Measurements from ENCODE around the gene CCL3. TPM values are rescaled to one million over a fixed set of nuclear protein-coding genes. Genes with fewer than 3 reads are reported as not detected.

CCL3 gene
- polyA plus RNA-seq, 1 donor from 2014 or later: not detected

GRCh38 chr17:36074365-36074764 lies 15.6 kb downstream of the CCL3 start:
- Histone ChIP-seq H3K4me2 (ENCODE audit: low read length) (no peak overlapping the region), H3K9me3 (ENCODE audit: low read length) (no peaks in the 10 kb centered on the region), H3K79me2 (replicated peaks; ENCODE audit: insufficient read depth, low read length) (no peaks in the 10 kb centered on the region), H3K27ac (ENCODE audit: low read length) (no peak overlapping the region), H2AFZ (ENCODE audit: low read depth, low read length) (no peak overlapping the region), H3K27me3 (ENCODE audit: insufficient read depth, low read depth, low read length) (no peaks in the 10 kb centered on the region), H3K4me3 (ENCODE audit: low read length) (no peak overlapping the region), H4K20me1 (ENCODE audit: insufficient read depth) (no peaks in the 10 kb centered on the region), H3K9me2 (ENCODE audit: insufficient read depth, low read length) (no peaks in the 10 kb centered on the region), H3K36me3 (ENCODE audit: insufficient read depth, low read length) (no peaks in the 10 kb centered on the region), H3K9ac (ENCODE audit: low read length) (no peak overlapping the region), H3F3A (ENCODE audit: insufficient read depth, low read length, poor library complexity, severe bottlenecking) (no peaks in the 10 kb centered on the region)
- TF ChIP-seq POLR2AphosphoS5 (IDR thresholded peaks at IDR 0.05): no peak
- TF ChIP-seq TAF1 (IDR thresholded peaks at IDR 0.05; ENCODE audit: low read depth): no peak
- TF ChIP-seq REST (IDR thresholded peaks at IDR 0.05; ENCODE audit: borderline replicate concordance): no peak
- TF ChIP-seq CTCF (IDR thresholded peaks at IDR 0.05; ENCODE audit: poor library complexity, severe bottlenecking): no peak
- TF ChIP-seq EZH2 (IDR thresholded peaks at IDR 0.05; ENCODE audit: borderline replicate concordance, insufficient read depth, low read length, poor library complexity, severe bottlenecking): no peak
- no peak for TF ChIP-seq EP300 (conservative IDR thresholded peaks at IDR 0.05; ENCODE audit: poor library complexity, severe bottlenecking)
- TF ChIP-seq SMC3 (conservative IDR thresholded peaks at IDR 0.05; ENCODE audit: poor library complexity): no peak

- Histone ChIP-seq H3K27ac (ENCODE audit: low read length) (no peak overlapping the region), H3K9me3 (ENCODE audit: low read length) (no peaks in the 10 kb centered on the region)
These were observed 17.4 kb downstream of the CCL3 start for GRCh38 chr17:36072431-36073121.

More at GRCh38 chr17:36072431-36073121, 17.4 kb downstream of the CCL3 start:
- no peaks in the 10 kb centered on the region for H3F3A ChIP-seq (ENCODE audit: insufficient read depth, low read length, poor library complexity, severe bottlenecking)
- H3K36me3 ChIP-seq (ENCODE audit: insufficient read depth, low read length): no peaks in the 10 kb centered on the region
- no peak overlapping the region for H3K9ac ChIP-seq (ENCODE audit: low read length)
- no peaks in the 10 kb centered on the region for H3K27me3 ChIP-seq (ENCODE audit: insufficient read depth, low read depth, low read length)
- no peak overlapping the region for H3K4me2 ChIP-seq (ENCODE audit: low read length)
- no peaks in the 10 kb centered on the region for H3K79me2 ChIP-seq (replicated peaks; ENCODE audit: insufficient read depth, low read length)
- no peak overlapping the region for H3K4me3 ChIP-seq (ENCODE audit: low read length)
- H3K9me2 ChIP-seq (ENCODE audit: insufficient read depth, low read length): no peaks in the 10 kb centered on the region
- TF ChIP-seq SMC3 (conservative IDR thresholded peaks at IDR 0.05; ENCODE audit: poor library complexity): no peak
- TF ChIP-seq EP300 (conservative IDR thresholded peaks at IDR 0.05; ENCODE audit: poor library complexity, severe bottlenecking): no peak
- TF ChIP-seq TAF1 (IDR thresholded peaks at IDR 0.05; ENCODE audit: low read depth): no peak
- TF ChIP-seq EZH2 (IDR thresholded peaks at IDR 0.05; ENCODE audit: borderline replicate concordance, insufficient read depth, low read length, poor library complexity, severe bottlenecking): no peak
- no peak for TF ChIP-seq REST (IDR thresholded peaks at IDR 0.05; ENCODE audit: borderline replicate concordance)
- TF ChIP-seq POLR2AphosphoS5 (IDR thresholded peaks at IDR 0.05): no peak
- no peak for TF ChIP-seq CTCF (IDR thresholded peaks at IDR 0.05; ENCODE audit: poor library complexity, severe bottlenecking)
- no peak for TF ChIP-seq RAD21 (conservative IDR thresholded peaks at IDR 0.05)
- TF ChIP-seq MXI1 (conservative IDR thresholded peaks at IDR 0.05; ENCODE audit: poor library complexity, severe bottlenecking): no peak
- no peak overlapping the region for H2AFZ ChIP-seq (ENCODE audit: low read depth, low read length)
- no peaks in the 10 kb centered on the region for H4K20me1 ChIP-seq (ENCODE audit: insufficient read depth)

Data from neural cell (in vitro differentiated cells).